ENCODE measurements around the gene ARL5A.
"Not testable (repeated sequence)": the region's sequence is repeated elsewhere in the genome, so short reads cannot be mapped to it uniquely, and the experiment has no call there.

ARL5A gene

GRCh38 chr2:151828143-151828889 lies at the start of gene ARL5A:
Gene ARL5A, minus strand, starts transcription at chr2:151828421. Its CDS starts 245 bp downstream, at chr2:151828176.
- peak within 1 kb of the TSS; percentile 76 for H3K27ac ChIP-seq
- CTCF ChIA-PET = no interaction called here
- POLR2A ChIA-PET (ENCODE audit: low non-redundant PET) = interaction anchor here (0.9 kb wide), 1 partner anchor 100 kb away, joined by 4 read pairs; no protein-coding TSS in a partner anchor
- no peak for TF ChIP-seq CTCF (conservative IDR thresholded peaks at IDR 0.05; ENCODE audit: low read depth)
- DNase-seq (ENCODE audit: low spot score) = peak; percentile 93

DNA sequence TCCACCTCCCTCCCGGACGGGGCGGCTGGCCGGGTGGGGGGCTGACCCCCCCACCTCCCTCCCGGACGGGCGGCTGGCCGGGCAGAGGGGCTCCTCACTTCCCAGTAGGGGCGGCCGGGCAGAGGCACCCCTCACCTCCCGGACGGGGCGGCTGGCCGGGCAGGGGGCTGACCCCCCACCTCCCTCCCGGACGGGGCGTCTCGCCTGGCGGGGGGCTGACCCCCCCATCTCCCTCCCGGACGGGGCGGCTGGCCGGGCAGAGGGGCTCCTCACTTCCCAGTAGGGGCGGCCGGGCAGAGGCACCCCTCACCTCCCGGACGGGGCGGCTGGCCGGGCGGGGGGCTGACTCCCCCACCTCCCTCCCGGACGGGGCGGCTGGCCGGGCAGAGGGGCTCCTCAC lies 47.4 kb upstream of the ARL5A start:
- H3K27ac ChIP-seq; CTCF ChIA-PET; DNase-seq (ENCODE audit: low spot score); POLR2A ChIA-PET (ENCODE audit: low non-redundant PET): not testable (repeated sequence)

- ChIA-PET CTCF (no interaction called here), POLR2A (ENCODE audit: low non-redundant PET) (no interaction called here)
- TF ChIP-seq CTCF (conservative IDR thresholded peaks at IDR 0.05; ENCODE audit: low read depth) = no peak
- H3K27ac ChIP-seq = no peak overlapping the region
- no peak for DNase-seq (ENCODE audit: low spot score)
These were observed 44.2 kb upstream of the ARL5A start for GRCh38 chr2:151872463-151872862.

DNA sequence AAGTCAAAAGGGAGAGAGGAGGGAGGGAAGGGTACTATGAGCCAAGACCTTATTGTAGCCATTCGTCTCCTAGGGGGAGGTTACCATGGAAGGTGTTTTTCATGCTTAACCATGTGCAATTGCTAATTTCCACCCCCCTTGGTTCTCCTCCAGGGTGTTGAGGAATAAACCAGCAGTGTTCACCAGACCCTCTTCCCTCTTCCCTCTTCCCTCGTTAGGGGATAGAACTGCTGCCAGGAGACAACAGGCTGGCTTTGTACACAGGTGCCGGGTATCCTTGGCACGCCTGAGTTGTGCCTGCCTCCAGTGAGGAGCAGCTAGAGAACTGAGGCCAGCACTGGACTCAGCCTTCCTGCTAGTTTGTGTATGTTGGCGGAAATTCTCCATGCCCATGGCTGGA lies 41.1 kb upstream of the ARL5A start:
- ChIA-PET POLR2A (ENCODE audit: low non-redundant PET) (no interaction called here), CTCF (no interaction called here)
- no peak for TF ChIP-seq CTCF (conservative IDR thresholded peaks at IDR 0.05; ENCODE audit: low read depth)
- DNase-seq (ENCODE audit: low spot score) = no peak
- H3K27ac ChIP-seq = no peak overlapping the region

- ChIA-PET POLR2A (ENCODE audit: low non-redundant PET) (no interaction called here), CTCF (no interaction called here)
- DNase-seq (ENCODE audit: low spot score) = no peak
These were observed 34.5 kb upstream of the ARL5A start for GRCh38 chr2:151862700-151863099.

DNA sequence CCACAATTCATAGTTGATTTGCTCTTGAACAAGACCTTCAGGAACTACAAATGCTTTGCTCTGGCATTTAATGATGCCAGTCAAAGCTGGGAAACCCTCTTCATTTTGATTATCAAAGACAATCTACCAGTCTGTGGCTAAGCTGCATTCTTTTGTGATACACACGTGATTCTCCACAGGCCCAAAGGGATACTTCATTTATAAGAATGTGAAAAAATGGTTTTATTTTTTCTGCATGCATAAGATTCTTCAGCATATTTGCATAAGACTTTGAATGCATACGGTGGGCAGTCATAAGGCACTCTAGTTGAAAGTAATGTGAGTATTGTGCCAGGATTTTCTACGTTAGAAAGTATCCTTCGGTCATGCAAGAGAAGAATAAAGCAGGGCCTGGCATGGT lies 33.0 kb upstream of the ARL5A start:
- ChIA-PET POLR2A (ENCODE audit: low non-redundant PET) (no interaction called here), CTCF (interaction anchor here (0.7 kb wide), 1 partner anchor 12 kb away, joined by 3 read pairs; no protein-coding TSS in a partner anchor)
- no peak for DNase-seq (ENCODE audit: low spot score)
- no peak for TF ChIP-seq CTCF (conservative IDR thresholded peaks at IDR 0.05; ENCODE audit: low read depth)
- no peak overlapping the region for H3K27ac ChIP-seq

More at GRCh38 chr2:151862700-151863099, 34.5 kb upstream of the ARL5A start:
- H3K27ac ChIP-seq = no peak overlapping the region
- TF ChIP-seq CTCF (conservative IDR thresholded peaks at IDR 0.05; ENCODE audit: low read depth) = no peak

- CTCF ChIA-PET = interaction anchor here (0.6 kb wide), 1 partner anchor 239 kb away, joined by 3 read pairs; no protein-coding TSS in a partner anchor
- no peak for TF ChIP-seq CTCF (conservative IDR thresholded peaks at IDR 0.05; ENCODE audit: low read depth)
- POLR2A ChIA-PET (ENCODE audit: low non-redundant PET) = no interaction called here
- DNase-seq (ENCODE audit: low spot score) = no peak
- H3K27ac ChIP-seq = no peak overlapping the region
These were observed 32.5 kb upstream of the ARL5A start for GRCh38 chr2:151860613-151861146.

Measured in RWPE1 (cell line).